ENCODE measurements around the gene CAMK2N2.

The CAMK2N2 gene

GRCh38 chr3:184222521-184222920 is 38.8 kb downstream of the CAMK2N2 start:
- no peak for DNase-seq (ENCODE audit: low spot score in 2 of 2)
- no peak overlapping the region for H3K4me3 Mint-ChIP-seq

GRCh38 chr3:184218814-184219213 is 42.5 kb downstream of the CAMK2N2 start:
- H3K9me3 Mint-ChIP-seq, result no peaks in the 10 kb centered on the region
- peaks cover 20% of the 10 kb centered on the region for H3K27me3 Mint-ChIP-seq
- no peak overlapping the region for H3K27ac Mint-ChIP-seq (ENCODE audit: low read depth)
- ATAC-seq (replicated peaks; ENCODE audit: extremely low read depth, poor library complexity, severe bottlenecking) (no peak), DNase-seq (ENCODE audit: low spot score in 2 of 2) (no peak)
- H3K36me3 Mint-ChIP-seq (ENCODE audit: insufficient read depth), result peaks cover 2% of the 10 kb centered on the region
- H3K4me3 Mint-ChIP-seq, result no peak overlapping the region
- no peaks in the 10 kb centered on the region for H3K4me1 Mint-ChIP-seq

More at GRCh38 chr3:184222521-184222920, 38.8 kb downstream of the CAMK2N2 start:
- Mint-ChIP-seq H3K27ac (ENCODE audit: low read depth) (no peak overlapping the region), H3K36me3 (ENCODE audit: insufficient read depth) (peaks cover 2% of the 10 kb centered on the region), H3K9me3 (no peaks in the 10 kb centered on the region), H3K27me3 (peaks cover 48% of the 10 kb centered on the region), H3K4me1 (no peaks in the 10 kb centered on the region)
- ATAC-seq (replicated peaks; ENCODE audit: extremely low read depth, poor library complexity, severe bottlenecking), result no peak

DNA sequence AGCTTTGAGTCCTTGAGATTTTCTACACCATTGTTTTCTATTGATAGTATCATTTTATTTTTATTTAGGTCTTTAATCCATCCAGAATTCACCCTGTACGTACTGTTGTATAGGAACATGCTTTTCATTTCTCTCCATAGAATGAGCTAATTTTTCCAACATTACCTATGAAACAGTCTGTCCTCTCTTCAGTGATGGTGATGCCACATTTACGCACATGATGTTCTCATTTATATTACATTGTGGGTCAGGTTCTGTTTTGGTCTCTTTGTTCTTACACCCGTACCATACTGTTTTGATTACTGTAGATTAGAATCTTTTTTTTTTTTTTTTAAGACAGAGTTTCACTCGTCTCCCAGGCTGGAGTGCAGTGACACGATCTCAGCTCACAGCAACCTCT is 49.6 kb downstream of the CAMK2N2 start:
- no peak overlapping the region for H3K4me3 Mint-ChIP-seq
- no peaks in the 10 kb centered on the region for H3K4me1 Mint-ChIP-seq
- H3K27me3 Mint-ChIP-seq, result peaks cover 11% of the 10 kb centered on the region
- no peak for DNase-seq (ENCODE audit: low spot score in 2 of 2)
- no peaks in the 10 kb centered on the region for H3K36me3 Mint-ChIP-seq (ENCODE audit: insufficient read depth)
- ATAC-seq (replicated peaks; ENCODE audit: extremely low read depth, poor library complexity, severe bottlenecking), result no peak
- H3K27ac Mint-ChIP-seq (ENCODE audit: low read depth), result no peak overlapping the region
- no peaks in the 10 kb centered on the region for H3K9me3 Mint-ChIP-seq

- H3K27ac Mint-ChIP-seq (ENCODE audit: low read depth), result no peak overlapping the region
- H3K4me1 Mint-ChIP-seq, result no peaks in the 10 kb centered on the region
- no peaks in the 10 kb centered on the region for H3K36me3 Mint-ChIP-seq (ENCODE audit: insufficient read depth)
- no peak for ATAC-seq (replicated peaks; ENCODE audit: extremely low read depth, poor library complexity, severe bottlenecking)
- no peaks in the 10 kb centered on the region for H3K9me3 Mint-ChIP-seq
- peaks cover 16% of the 10 kb centered on the region for H3K27me3 Mint-ChIP-seq
- DNase-seq (ENCODE audit: low spot score in 2 of 2), result no peak
- H3K4me3 Mint-ChIP-seq, result no peak overlapping the region
These were observed 50.1 kb downstream of the CAMK2N2 start for GRCh38 chr3:184211297-184211696.

Data from central memory CD8-positive, alpha-beta T cell (primary cell).